Globus pallidus (tissue), 1 donor: Measurements from ENCODE around the gene ASB2.

Experiments used
- DNase-seq: peaks from one replicate; pipeline ENCODE4 v3.0.0-alpha.2; 2015; ENCODE audit warnings: low spot score

ASB2 gene

DNA sequence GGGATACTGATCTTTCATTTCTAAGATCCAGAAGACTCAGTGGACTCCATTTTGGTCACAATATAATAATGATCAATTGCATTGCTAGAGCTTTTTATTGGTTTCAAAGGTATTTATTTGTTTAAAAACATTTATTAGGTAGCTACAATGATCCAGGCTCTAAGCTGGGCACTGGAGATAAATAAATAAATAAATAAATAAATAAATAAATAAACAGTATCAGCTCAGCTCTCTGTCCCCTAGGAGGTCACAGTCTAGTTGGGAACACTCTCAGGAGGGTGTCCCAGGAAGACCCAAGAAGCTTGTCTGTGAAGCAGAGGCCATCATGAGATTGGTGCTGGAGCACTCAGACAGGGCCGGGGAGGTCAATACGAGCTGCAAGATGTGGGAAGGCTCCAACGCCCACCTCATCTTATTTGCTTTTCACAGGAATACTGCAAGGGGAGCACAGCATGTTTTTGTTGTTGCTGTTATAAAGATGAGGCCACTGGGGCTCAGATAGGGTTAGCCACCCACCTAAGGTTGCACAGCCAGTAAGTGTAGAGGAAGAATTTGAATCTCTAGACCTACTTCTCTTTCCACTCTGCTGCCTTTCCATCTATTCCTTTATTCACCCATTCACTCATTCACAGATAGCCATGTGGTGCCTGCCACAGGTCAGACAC, 15.5 kb downstream of the ASB2 start:
- DNase-seq = no peak

DNA sequence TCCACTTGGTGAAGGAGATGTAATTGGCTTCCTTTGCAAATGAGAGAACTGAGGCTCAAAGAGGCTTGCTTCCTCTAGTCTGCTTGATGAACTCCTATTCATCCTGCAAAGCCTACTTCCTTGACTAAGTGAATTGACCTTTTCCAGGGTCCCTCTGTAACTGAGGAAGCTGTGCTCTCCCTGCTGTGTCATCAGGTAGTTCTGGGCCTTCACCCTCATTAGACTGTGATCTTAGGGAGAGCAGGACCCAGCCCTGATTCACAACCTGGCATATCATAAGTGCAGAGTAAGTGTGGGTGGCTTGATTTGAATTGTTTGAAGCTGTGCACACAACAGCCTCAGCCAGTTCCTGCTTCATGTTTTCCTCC, 16.3 kb downstream of the ASB2 start:
- no peak for DNase-seq

GRCh38 chr14:93959239-93960107, 16.9 kb downstream of the ASB2 start:
- DNase-seq = no peak

DNA sequence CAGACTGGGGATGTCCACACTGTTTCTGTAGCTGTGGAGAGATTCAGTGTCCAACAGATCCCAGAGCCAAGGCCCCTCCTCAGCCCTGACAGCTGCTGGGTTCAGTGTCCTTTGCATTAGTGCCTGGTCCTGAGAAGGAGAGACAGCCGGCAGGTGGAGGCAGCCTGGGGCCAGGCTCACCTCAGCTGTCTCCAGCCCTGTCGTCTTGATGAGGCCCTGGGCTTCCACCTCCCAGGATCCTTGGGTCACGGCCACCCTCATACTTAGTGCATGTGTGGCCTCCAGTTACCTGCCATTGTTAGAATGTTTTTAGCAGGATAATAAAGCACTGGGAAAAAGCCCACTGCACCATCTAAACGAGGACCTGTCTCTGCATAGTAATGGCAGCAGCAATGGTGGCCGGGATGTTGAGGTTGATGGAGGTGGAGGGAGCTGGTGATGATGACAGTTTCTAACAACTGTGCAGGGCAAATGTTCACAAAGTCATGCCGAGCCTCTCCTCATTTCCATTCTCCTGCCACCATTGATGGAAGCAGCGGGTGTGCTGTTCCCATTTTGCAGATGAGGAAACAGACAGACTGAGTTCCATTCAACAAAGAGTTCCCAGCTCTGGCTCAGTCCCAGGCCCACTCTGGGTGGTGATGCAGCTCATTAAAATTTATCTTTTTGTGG, 17.7 kb downstream of the ASB2 start:
- DNase-seq = no peak

GRCh38 chr14:93957751-93958566, 18.4 kb downstream of the ASB2 start:
- no peak for DNase-seq

GRCh38 chr14:93957333-93957710, 19.0 kb downstream of the ASB2 start:
- no peak for DNase-seq

DNA sequence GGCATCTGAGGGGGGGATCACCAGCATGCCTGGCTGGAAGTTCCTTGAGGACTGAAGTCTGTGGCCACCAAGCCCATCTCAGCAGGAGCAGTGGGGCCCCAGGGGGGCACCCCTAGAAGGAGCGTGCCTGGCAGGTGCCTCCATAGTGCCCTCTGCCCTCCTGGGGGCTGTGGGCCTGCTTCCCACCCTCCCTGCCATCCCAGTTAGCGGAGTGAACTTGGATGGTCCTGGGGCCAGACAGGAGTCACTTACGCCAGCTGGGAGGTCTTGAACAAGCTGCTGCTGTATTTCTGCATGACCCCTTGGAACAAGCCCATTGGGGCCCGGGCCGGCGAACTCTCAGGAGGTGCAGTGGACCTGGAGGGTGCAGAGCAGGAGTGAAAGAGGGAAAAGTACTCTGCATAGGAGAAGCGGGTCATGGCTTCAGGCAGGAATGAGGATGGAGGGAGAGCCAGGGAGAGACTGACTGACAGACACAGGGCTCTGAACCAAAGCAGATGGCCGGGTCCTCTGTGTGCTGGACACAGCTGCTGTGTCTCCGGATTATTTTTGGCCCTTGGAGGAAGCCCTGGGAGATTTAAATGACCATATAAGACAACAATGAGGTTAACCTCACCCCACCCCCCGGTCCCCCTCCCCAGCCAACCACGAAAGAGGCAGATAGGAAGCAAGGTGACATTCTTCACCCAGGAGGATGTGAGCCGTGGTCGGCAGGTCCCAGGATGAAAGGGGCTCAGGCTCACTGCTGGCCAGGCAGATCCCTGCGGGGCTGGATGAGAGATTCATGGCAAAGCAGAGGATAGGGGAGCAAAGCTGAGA, 19.6 kb downstream of the ASB2 start:
- no peak for DNase-seq

GRCh38 chr14:93955850-93956481, 20.4 kb downstream of the ASB2 start:
- DNase-seq = no peak

GRCh38 chr14:93954900-93955849, 21.2 kb downstream of the ASB2 start:
- DNase-seq = no peak

DNA sequence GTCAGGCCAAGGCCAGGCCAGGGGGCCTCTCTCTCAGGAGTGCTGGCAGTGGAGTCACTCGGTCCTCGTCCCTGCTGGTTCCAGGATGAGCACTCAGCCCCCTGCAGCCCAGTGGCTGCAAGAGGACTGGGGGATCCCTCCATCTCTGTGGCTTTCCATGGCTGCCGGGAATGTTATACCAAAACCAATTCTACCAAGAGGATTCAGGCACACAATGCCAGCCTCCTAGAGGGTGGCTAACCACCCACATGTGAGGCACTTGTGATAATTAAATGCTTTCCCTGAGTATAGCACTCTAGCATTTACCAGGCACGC, 21.9 kb downstream of the ASB2 start:
- DNase-seq = no peak

GRCh38 chr14:93953739-93954515, 22.4 kb downstream of the ASB2 start:
- DNase-seq = no peak

DNA sequence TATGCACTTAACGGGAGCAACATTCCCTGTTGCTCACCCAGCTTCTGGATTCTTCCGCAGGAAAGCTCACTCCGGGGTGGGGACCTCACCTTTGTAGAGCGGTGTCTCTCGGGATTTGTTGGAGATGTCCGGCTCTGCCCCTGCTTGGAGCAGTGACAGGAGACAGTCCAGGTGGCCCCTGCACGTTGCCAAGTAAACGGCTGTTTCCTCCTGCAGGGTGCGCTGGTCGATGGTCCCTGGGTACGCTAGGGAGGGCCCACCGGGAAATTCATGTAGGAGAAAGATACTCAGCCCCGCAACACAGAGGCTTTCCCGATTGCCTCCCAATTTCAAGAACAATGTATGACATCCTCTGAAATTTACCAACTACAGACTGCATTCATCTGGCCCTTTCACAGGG, 23.1 kb downstream of the ASB2 start:
- no peak for DNase-seq

DNA sequence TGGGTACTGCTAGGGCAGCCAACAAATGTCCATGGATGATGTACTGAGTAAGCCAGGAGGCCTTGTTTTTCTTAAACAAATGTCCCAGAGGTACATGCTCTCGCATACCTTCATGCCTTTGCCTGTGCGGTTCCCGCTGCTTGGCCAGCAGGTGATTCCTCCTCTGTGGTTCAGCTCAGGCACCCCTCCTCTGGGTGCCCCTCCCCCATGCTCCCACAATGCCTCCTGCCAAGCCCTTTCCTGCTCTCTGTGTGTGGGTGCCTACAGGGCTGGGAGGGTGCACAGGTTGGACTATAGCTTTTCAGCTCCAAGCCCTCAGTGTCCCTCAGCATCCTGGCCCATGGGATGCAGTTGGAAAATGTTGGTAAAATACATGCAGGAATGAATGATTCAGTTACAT, 23.5 kb downstream of the ASB2 start:
- DNase-seq = no peak

DNA sequence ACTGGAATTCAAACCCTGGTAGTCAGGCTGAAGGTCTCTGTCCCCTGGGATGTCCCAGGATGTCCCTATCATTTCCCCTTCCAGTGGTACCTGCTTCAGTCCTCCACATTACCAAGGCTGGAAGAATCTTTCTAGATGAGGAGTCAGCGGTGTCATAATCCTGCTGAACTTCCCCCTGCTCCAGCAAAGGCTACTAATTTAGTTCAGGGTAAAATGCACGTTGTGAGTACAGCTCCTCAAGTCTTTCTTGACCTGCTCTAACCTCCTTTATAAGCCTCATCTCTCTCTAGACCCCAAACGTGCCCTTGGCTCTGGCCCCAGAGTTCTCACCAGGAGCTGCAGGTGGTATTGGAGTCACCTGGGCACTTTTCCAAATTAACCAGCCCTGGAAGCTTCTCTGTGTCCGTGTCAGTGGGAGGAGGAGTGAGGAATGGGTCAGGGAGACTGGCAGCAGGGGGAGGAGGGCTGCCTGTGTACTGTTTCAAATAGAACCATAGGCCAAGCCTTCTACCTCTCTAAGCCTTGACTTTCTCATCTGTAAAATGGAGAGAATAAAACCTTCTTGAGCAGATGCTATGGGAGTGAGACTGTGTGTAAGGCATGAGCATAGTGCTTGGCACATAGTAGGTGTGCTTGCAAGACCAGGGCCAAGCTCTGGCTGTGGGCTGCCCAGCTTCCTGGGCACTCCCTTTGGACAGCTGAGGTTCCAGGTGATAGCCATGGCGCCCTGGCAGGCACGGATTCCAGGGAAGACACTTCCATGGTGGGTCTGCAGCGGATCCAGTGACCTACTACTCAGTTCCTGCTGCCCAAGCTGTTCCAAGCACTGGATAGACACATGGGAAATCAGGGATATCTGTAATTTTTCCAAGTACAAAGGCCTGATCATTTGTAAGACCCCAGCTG, 24.5 kb downstream of the ASB2 start:
- DNase-seq = no peak

DNA sequence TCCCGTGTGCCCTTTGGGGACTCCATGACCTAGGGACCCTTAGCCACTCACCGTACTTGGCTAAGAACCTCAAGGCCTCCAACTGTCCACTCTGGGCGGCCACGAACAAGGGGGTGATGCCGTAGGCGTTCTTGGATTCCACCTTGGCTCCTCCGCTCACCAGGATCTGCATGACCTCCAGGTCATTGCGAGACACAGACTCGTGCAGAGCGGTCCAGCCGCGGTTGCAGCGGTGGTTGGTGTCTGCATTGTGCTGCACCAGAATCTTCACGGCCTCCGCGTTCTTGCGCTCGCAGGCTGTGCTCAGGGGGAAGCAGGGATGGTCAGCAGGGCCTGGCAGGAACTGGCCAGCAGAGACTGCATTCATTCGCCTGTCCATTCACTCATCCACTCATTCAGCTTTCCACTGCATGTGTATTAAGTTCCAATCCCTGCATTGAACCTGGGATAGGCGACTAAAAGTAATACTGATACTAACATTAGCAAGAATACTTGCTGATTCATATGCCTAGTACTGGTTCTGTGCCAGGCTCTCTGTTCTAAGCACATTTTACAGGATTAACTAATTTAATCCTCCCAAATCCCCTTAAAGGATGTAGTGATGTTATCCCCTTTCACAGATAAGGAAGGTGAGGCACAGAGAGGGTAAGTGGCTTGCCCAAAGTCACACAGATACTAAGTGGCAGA, 25.3 kb downstream of the ASB2 start:
- DNase-seq = no peak

DNA sequence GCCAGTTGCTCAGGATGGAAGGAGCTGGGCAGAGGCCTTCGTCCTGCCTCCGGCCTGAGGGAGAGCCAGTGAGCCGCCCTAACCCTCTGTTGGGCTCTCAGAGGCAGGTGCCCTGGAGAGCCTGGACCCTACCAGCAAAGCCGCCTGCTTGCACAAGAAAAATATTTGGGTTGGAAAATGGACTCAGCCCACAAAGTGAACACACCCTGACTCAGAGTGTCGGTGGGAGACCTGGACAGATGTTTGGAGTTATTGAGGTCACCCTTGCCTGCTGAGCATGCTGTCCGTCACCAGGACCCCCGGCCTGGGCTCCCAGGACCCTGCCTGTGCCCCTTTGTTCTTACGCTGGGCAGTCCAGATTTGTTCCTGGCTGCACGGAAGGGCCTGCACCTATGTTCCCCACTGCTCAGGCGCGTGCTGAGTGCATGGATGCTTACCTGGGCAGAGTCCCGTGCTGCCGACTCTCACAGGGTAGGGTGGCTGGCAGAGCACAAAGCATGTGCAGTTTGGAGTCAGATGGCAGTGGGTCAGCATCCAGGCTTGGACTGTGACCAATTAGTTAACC, 26.8 kb downstream of the ASB2 start:
- DNase-seq = no peak

DNA sequence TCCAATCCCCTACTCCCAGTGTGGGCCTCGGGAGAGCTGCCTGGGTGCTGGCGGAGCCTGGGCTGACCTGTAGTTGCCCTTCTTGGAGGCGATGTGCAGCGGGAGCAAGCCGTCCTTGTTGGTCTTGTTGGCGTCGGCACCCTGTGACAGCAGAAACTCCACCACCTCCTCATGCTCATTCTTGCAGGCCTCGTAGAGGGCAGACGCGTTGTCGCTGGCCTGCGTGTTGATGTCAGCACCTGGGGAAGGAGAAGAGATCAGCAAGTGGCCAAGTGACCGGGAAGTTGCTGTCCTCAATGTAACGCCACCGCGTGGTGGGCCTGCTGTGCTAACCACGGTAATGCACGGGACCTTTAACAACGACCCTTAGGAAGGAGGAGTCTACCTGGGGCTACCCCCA, 29.1 kb downstream of the ASB2 start:
- no peak for DNase-seq
